Breast epithelium (tissue), 4 donors: ENCODE data around the gene TBCCD1. TPM values are rescaled to one million over a fixed set of nuclear protein-coding genes. Genes with fewer than 3 reads are reported as not detected.

Experiments
- DNase-seq, 2 donors: peaks; one replicate each; pipeline ENCODE4 v3.0.0-alpha.2; 2019; ENCODE audit warnings: low spot score in 2 of 2
- H3K27ac ChIP-seq, 2 donors: fragments of 200-600 bp; sonication (generic) in 1 of 2; one replicate each; pipeline ENCODE4 v1.5.1; 2016 to 2019; ENCODE audit warnings: mild to moderate bottlenecking in 1 of 2
- H3K27me3 ChIP-seq, 2 donors: fragments of 200-600 bp; sonication (generic) in 1 of 2; one replicate each; pipeline versions ENCODE4 v1.5.1 to v1.6.0; 2017 to 2019; ENCODE audit warnings: control low read depth in 1 of 2, mild to moderate bottlenecking in 1 of 2
- H3K36me3 ChIP-seq: fragments of 200-600 bp; one replicate; pipeline ENCODE4 v1.5.1; 2019
- H3K4me1 ChIP-seq, 2 donors: fragments of 200-600 bp; sonication (generic); one replicate each; pipeline ENCODE4 v1.5.1; 2016 to 2019; ENCODE audit warnings: control low read depth in 1 of 2
- H3K4me3 ChIP-seq, 3 donors: fragments of 200-600 bp; sonication (generic); 1 replicate in 2 of 3; 2 replicates in 1 of 3; pipeline ENCODE4 v1.5.1; 2016 to 2019; ENCODE audit warnings: mild to moderate bottlenecking in 3 of 3, moderate library complexity in 2 of 3
- H3K9me3 ChIP-seq, 2 donors: fragments of 200-600 bp; sonication (generic) in 1 of 2; one replicate each; pipeline ENCODE4 v1.5.1; 2016 to 2019; ENCODE audit warnings: control low read depth in 1 of 2
- POLR2A ChIP-seq: fragments of 450-650 bp; IDR thresholded peaks from one replicate; pipeline ENCODE4 v1.6.1; 2016; ENCODE audit warnings: antibody characterized with exemption, mild to moderate bottlenecking, moderate library complexity
- POLR2AphosphoS5 ChIP-seq, 3 donors: sonication (generic); formaldehyde crosslinking; IDR thresholded peaks; one replicate each; pipeline ENCODE4 v1.6.1; 2017; ENCODE audit warnings: antibody characterized with exemption in 3 of 3
- intact Hi-C: fragments of 100-400 bp; cut with DNase I; formaldehyde crosslinking; loops from one replicate; pipeline ENCODE4 v1.15.1; 2023; ENCODE audit warnings: low total_unique reads
- total RNA-seq, 3 donors: library from RNA; depleted of rRNA; stranded (reverse); fragments of >200 nt; gene quantifications; one replicate each; pipeline ENCODE4 v1.1.0, GENCODE V29; 2016
- TF ChIP-seq, protein P1 (sequence below), 3 donors: fragments of 450-650 bp; IDR thresholded peaks; one replicate each; pipeline ENCODE4 v1.5.1; 2016 to 2017; ENCODE audit warnings: antibody characterized with exemption in 3 of 3, mild to moderate bottlenecking in 3 of 3, moderate library complexity in 3 of 3

Gene TBCCD1
- total RNA-seq, 3 donors from 2014 or later, result 15.0 to 19.6 (median 17.4) TPM

DNA sequence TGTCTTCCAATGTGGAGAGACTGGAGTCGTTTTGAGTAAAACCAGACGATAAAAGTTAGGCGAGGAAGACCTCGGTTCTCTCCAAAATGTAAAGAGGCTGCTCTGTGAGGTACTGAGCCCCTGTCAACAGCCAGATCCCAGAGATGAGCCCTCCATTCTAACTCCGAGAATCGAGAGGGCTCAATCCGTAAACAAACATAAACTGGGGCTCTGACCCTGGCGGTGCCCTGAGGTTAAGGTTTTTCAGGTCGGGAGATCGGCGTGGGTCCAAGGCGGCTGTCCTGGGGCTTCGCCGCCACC, 417 bp downstream of the TBCCD1 start:
- Histone ChIP-seq H3K36me3 (no peaks in the 10 kb centered on the region), H3K27ac (peak overlapping the region; percentile 87 to 88), H3K4me1 (peaks cover 4 to 5% of the 10 kb centered on the region in 2 donors), H3K27me3 (no peaks in the 10 kb centered on the region), H3K9me3 (no peaks in the 10 kb centered on the region), H3K4me3 (peak overlapping the region; percentile 86 to 96 (median 88))
- intact Hi-C loops, result no loop called here
- TF ChIP-seq, protein P1, sequence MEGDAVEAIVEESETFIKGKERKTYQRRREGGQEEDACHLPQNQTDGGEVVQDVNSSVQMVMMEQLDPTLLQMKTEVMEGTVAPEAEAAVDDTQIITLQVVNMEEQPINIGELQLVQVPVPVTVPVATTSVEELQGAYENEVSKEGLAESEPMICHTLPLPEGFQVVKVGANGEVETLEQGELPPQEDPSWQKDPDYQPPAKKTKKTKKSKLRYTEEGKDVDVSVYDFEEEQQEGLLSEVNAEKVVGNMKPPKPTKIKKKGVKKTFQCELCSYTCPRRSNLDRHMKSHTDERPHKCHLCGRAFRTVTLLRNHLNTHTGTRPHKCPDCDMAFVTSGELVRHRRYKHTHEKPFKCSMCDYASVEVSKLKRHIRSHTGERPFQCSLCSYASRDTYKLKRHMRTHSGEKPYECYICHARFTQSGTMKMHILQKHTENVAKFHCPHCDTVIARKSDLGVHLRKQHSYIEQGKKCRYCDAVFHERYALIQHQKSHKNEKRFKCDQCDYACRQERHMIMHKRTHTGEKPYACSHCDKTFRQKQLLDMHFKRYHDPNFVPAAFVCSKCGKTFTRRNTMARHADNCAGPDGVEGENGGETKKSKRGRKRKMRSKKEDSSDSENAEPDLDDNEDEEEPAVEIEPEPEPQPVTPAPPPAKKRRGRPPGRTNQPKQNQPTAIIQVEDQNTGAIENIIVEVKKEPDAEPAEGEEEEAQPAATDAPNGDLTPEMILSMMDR (IDR thresholded peaks at IDR 0.05), result no peak
- no peak for TF ChIP-seq POLR2A
- TF ChIP-seq POLR2AphosphoS5 (IDR thresholded peaks at IDR 0.05), result no peak
- no peak for DNase-seq

DNA sequence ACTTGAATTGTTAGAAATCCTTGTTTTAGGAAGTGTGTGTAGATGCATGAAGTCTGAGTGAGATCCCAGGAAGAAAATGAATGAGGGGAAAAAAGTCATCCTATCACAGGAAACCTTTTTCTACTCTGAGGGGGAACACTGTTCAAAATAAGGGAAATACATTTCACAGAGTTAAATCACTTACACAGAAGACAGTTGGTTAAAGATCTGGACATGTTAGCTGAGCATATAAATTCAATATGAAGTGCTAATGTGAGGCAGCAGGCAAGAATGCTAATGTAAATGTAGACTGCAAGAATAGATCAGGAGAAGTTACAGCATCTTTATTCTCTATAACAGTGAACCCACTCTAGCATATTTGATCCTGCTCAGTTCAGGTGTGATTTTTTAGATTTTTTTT, 2.6 kb downstream of the TBCCD1 start:
- Histone ChIP-seq H3K4me3 (no peak overlapping the region), H3K36me3 (no peaks in the 10 kb centered on the region), H3K27ac (no peak overlapping the region), H3K27me3 (no peaks in the 10 kb centered on the region), H3K9me3 (no peaks in the 10 kb centered on the region), H3K4me1 (peaks cover 0 to 5% of the 10 kb centered on the region in 2 donors)
- TF ChIP-seq POLR2AphosphoS5 (IDR thresholded peaks at IDR 0.05) (no peak), POLR2A (no peak)
- TF ChIP-seq, protein P1 (IDR thresholded peaks at IDR 0.05), result no peak
- no peak for DNase-seq
- intact Hi-C loops, result no loop called here

DNA sequence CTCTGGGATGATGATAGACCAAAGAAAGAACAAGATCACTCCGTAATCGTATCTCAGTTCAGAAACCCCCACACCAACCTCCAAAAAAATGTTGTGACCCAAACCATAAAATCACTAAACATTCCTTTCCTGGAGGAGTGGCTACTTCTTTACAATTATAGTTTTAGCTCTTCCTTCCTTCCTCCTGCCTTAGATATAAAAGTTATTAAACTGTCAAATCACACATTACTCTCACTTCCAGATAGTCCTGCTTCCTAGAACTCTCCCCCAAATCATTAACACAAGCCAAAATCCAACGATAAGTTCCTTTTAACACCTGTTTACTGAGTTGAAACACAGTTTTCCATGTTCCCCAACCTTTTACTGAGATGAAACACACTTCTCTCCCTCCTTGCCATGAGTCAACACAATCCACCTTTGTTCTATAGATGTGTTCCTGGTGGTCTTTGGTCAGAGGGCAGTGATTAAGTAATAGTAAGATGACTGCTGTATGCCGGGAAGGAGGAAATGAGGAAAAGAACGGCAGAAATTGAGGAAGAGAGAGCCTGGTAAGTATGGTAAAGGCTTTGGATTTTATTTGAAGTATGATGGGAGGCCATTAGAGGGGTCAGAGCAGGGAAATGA, 14.6 kb downstream of the TBCCD1 start:
- intact Hi-C loops, result no loop called here

DNA sequence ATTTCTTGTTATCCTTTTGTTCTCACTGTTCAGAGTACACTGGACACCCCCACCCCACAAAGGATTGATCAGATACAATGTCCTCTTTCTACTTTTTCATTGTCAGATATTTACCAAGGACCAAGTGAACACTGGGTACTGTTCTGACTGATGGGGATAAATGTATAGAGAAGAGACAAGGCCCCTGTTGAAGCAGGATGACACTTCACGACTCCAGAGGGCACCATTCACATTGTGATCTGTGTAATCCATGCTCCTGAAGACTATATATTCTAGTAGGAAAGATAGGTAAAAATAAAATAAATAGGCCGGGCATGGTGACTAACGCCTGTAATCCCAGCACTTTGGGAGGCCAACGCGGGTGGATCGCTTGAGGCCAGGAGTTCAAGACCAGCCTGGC, 15.8 kb downstream of the TBCCD1 start:
- Histone ChIP-seq H3K36me3 (peaks cover 5% of the 10 kb centered on the region), H3K4me3 (no peak overlapping the region), H3K4me1 (no peaks in the 10 kb centered on the region), H3K9me3 (no peaks in the 10 kb centered on the region), H3K27me3 (no peaks in the 10 kb centered on the region), H3K27ac (no peak overlapping the region)
- TF ChIP-seq, protein P1 (IDR thresholded peaks at IDR 0.05), result no peak
- TF ChIP-seq POLR2A (no peak), POLR2AphosphoS5 (IDR thresholded peaks at IDR 0.05) (no peak)
- intact Hi-C loops, result no loop called here
- DNase-seq, result no peak

More for the DNA sequence above, 14.6 kb downstream of the TBCCD1 start:
- Histone ChIP-seq H3K27ac (no peak overlapping the region), H3K9me3 (no peaks in the 10 kb centered on the region), H3K36me3 (peaks cover 5% of the 10 kb centered on the region), H3K4me3 (no peak overlapping the region), H3K4me1 (no peaks in the 10 kb centered on the region), H3K27me3 (no peaks in the 10 kb centered on the region)
- no peak for TF ChIP-seq POLR2AphosphoS5 (IDR thresholded peaks at IDR 0.05)
- TF ChIP-seq POLR2A, result no peak
- TF ChIP-seq, protein P1 (IDR thresholded peaks at IDR 0.05), result no peak
- DNase-seq, result no peak

DNA sequence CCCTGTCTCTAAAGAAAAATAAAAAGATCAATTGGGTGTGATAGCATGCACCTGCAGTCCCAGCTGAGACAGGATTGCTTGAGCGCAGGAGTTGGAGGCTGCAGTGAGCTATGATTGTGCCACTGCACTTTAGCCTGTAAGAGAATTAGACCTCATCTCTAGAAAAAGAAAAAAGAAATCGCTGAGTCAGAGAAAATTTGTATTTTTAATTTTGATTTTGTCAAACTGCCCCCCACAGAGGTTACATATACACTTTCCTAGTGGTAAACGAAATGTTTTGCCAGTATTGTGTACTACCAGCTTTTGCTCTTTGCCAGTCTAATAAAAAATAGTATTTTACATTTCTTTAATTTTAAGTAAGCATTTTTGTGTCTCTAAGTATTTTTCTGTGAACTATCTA, 17.6 kb downstream of the TBCCD1 start:
- intact Hi-C loops, result no loop called here
- Histone ChIP-seq H3K27me3 (no peaks in the 10 kb centered on the region), H3K4me1 (no peaks in the 10 kb centered on the region), H3K4me3 (no peak overlapping the region), H3K9me3 (no peaks in the 10 kb centered on the region), H3K36me3 (no peaks in the 10 kb centered on the region), H3K27ac (no peak overlapping the region)
- no peak for TF ChIP-seq POLR2A
- TF ChIP-seq, protein P1 (IDR thresholded peaks at IDR 0.05), result no peak
- no peak for TF ChIP-seq POLR2AphosphoS5 (IDR thresholded peaks at IDR 0.05)
- no peak for DNase-seq
